Measurements from ENCODE around the gene OAS1.
"Not testable (repeated sequence)": the region's sequence is repeated elsewhere in the genome, so short reads cannot be mapped to it uniquely, and the experiment has no call there.

OAS1 gene

DNA sequence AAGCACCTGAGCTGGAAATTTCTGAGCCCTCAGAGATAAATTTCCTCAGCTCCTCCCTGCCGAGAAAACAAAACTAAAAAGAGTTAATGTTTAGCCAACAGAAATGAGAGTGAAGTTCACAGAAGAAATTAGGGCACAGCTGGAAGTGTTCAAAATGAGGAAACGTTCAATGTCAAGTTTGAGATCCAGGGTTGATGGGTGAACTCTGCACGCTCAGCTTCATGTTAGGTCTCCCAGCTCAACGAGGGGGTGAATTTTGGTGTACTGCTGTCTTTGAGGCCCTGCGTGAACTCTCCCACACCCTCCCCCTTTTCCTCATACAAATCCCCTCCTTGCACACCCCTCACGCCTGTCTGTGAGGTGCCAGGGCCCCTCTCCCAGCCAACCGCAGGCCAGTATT is 18.2 kb downstream of the OAS1 start:
- no peak overlapping the region for H3K4me3 ChIP-seq (ENCODE audit: low read depth, low read length)
- TF ChIP-seq, protein P1, sequence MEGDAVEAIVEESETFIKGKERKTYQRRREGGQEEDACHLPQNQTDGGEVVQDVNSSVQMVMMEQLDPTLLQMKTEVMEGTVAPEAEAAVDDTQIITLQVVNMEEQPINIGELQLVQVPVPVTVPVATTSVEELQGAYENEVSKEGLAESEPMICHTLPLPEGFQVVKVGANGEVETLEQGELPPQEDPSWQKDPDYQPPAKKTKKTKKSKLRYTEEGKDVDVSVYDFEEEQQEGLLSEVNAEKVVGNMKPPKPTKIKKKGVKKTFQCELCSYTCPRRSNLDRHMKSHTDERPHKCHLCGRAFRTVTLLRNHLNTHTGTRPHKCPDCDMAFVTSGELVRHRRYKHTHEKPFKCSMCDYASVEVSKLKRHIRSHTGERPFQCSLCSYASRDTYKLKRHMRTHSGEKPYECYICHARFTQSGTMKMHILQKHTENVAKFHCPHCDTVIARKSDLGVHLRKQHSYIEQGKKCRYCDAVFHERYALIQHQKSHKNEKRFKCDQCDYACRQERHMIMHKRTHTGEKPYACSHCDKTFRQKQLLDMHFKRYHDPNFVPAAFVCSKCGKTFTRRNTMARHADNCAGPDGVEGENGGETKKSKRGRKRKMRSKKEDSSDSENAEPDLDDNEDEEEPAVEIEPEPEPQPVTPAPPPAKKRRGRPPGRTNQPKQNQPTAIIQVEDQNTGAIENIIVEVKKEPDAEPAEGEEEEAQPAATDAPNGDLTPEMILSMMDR (IDR thresholded peaks at IDR 0.05; ENCODE audit: control insufficient read depth, extremely low read depth, insufficient read depth), result no peak
- DNase-seq (ENCODE audit: low read depth), result no peak

- H3K4me3 ChIP-seq (ENCODE audit: low read depth, low read length); DNase-seq (ENCODE audit: low read depth): not testable (repeated sequence)
Observed at GRCh38 chr12:112926416-112927033, 19.8 kb downstream of the OAS1 start.

DNA sequence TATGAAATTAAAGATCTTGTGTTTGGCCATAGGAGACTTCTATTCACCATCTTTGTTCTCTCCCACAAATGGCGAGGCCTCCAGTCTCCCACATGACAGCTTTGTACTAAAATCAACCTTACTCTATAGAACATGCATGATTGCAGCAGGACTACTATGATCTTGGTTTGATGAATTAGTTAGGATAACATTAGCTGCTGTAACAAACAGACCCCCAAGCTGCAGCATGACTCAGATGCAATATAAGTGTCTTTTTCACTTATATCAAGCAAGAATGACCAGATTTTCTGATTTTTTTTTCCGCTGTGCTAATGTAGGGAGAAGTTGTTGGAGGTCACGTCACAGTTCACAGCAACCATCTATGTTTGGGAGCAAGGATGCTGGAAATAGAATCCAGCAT is 20.7 kb downstream of the OAS1 start:
- no peak overlapping the region for H3K4me3 ChIP-seq (ENCODE audit: low read depth, low read length)
- DNase-seq (ENCODE audit: low read depth), result no peak
- TF ChIP-seq, protein P1 (IDR thresholded peaks at IDR 0.05; ENCODE audit: control insufficient read depth, extremely low read depth, insufficient read depth), result no peak

DNA sequence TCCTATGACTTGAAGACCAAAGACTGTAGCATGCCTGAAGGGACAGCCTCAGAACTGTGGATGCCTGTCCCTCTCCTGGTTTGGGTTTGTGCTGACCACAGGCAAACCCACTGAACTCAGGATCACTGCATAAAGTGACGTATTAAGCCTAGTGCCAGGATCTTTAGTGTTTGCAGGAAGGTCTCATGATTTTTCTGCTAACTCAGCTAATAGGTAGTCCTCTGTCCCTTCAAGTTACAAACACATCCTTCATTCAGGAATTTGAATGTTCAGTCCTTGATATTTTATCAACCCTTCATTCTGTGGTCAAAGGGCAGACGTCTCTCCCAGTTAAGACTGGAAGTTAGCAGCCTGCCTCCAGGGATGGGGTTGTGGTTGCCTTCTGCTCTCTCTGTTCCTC is 21.2 kb downstream of the OAS1 start:
- DNase-seq (ENCODE audit: low read depth), result no peak
- H3K4me3 ChIP-seq (ENCODE audit: low read depth, low read length), result no peak overlapping the region
- TF ChIP-seq, protein P1 (IDR thresholded peaks at IDR 0.05; ENCODE audit: control insufficient read depth, extremely low read depth, insufficient read depth), result no peak

DNA sequence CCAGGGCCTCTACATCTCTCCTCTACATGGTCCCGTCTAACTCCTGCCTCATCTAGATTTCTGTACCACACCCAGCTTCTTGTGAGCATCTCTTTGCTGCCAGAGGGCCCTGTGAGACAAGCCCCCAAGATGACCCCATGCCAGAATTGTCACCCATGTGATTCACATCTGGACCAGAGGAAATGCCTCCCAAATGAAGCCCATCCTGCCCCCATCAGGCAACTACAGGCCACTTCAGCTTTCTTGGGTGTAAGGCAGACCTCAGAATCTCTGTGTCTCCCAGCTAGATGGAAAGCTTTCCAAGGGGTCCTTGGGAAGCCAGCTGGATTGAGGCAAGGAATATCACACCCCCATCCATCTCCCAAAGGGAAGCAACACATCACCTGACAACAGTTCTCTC is 22.2 kb downstream of the OAS1 start:
- no peak for DNase-seq (ENCODE audit: low read depth)
- TF ChIP-seq, protein P1 (IDR thresholded peaks at IDR 0.05; ENCODE audit: control insufficient read depth, extremely low read depth, insufficient read depth), result no peak
- no peak overlapping the region for H3K4me3 ChIP-seq (ENCODE audit: low read depth, low read length)

- TF ChIP-seq, protein P1 (IDR thresholded peaks at IDR 0.05; ENCODE audit: control insufficient read depth, extremely low read depth, insufficient read depth), result no peak
- no peak overlapping the region for H3K4me3 ChIP-seq (ENCODE audit: low read depth, low read length)
- DNase-seq (ENCODE audit: low read depth), result no peak
Observed at GRCh38 chr12:112929715-112930114, 23.0 kb downstream of the OAS1 start.

GRCh38 chr12:112930350-112930749 is 23.6 kb downstream of the OAS1 start:
- TF ChIP-seq, protein P1 (IDR thresholded peaks at IDR 0.05; ENCODE audit: control insufficient read depth, extremely low read depth, insufficient read depth), result no peak
- H3K4me3 ChIP-seq (ENCODE audit: low read depth, low read length), result no peak overlapping the region
- DNase-seq (ENCODE audit: low read depth), result no peak

All from LNCaP clone FGC (cell line).